Activated naive CD4-positive, alpha-beta T cell treated with anti-CD3 and anti-CD28 coated beads, Interleukin-2, amount 50 U/mL, for 24 hours (primary cell): Measurements from ENCODE around the gene PTPRG.

Experiments
- H3K27ac Mint-ChIP-seq: one replicate; pipeline ENCODE4 v1.8.0; 2021; ENCODE audit warnings: mild to moderate bottlenecking, mixed read lengths
- H3K27me3 Mint-ChIP-seq: one replicate; pipeline ENCODE4 v1.8.0; 2021; ENCODE audit warnings: mixed read lengths
- H3K36me3 Mint-ChIP-seq: one replicate; pipeline ENCODE4 v1.8.0; 2021; ENCODE audit warnings: mixed read lengths
- H3K4me1 Mint-ChIP-seq: one replicate; pipeline ENCODE4 v1.8.0; 2021; ENCODE audit warnings: mixed read lengths
- H3K4me3 Mint-ChIP-seq: one replicate; pipeline ENCODE4 v1.8.0; 2021; ENCODE audit warnings: mild to moderate bottlenecking, mixed read lengths
- H3K9me3 Mint-ChIP-seq: one replicate; pipeline ENCODE4 v1.8.0; 2021; ENCODE audit warnings: mixed read lengths

Gene PTPRG

DNA sequence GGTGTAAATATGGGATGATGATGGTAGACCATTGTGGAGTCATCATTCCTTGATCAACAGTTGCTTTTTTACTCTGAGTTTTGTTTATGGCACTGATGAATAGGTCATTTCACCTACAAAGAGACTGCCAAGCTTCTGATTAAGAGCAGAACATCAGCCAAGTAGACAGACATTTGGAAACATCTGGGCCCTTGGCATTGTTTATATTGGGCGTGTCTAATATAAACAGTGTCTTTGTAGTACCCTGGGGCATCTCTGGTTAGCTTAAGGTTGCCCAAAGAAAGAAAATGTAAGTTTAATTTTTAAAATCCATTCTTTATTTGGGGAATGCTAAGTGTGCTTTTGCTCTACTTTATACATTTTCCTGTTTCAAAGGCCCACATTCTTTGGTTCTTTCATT, 435.0 kb downstream of the PTPRG start:
- H3K4me1 Mint-ChIP-seq: no peaks in the 10 kb centered on the region
- no peaks in the 10 kb centered on the region for H3K9me3 Mint-ChIP-seq
- no peak overlapping the region for H3K4me3 Mint-ChIP-seq
- H3K36me3 Mint-ChIP-seq: no peaks in the 10 kb centered on the region
- no peak overlapping the region for H3K27ac Mint-ChIP-seq
- peaks cover 3% of the 10 kb centered on the region for H3K27me3 Mint-ChIP-seq

DNA sequence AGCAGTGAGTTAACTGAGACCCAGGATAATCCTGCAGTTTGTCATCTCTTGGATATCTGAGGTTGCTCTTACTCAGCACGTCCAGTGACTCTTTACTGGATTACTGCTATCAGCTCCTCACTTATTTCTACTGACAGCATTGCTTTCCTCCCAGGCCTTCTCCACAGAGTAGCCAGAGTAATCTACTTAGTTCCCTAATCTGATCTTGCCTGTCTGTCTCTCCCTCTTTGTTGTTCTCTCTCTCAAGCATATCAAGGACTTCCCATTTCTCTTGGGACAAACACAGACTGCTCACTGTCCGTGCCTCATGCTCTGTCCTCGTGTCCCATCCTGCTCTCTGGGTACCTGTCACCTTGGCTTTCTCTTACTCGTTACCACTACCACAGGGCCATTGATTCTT, 435.7 kb downstream of the PTPRG start:
- H3K36me3 Mint-ChIP-seq: no peaks in the 10 kb centered on the region
- H3K4me3 Mint-ChIP-seq: no peak overlapping the region
- peaks cover 3% of the 10 kb centered on the region for H3K27me3 Mint-ChIP-seq
- H3K27ac Mint-ChIP-seq: no peak overlapping the region
- H3K9me3 Mint-ChIP-seq: no peaks in the 10 kb centered on the region
- no peaks in the 10 kb centered on the region for H3K4me1 Mint-ChIP-seq

DNA sequence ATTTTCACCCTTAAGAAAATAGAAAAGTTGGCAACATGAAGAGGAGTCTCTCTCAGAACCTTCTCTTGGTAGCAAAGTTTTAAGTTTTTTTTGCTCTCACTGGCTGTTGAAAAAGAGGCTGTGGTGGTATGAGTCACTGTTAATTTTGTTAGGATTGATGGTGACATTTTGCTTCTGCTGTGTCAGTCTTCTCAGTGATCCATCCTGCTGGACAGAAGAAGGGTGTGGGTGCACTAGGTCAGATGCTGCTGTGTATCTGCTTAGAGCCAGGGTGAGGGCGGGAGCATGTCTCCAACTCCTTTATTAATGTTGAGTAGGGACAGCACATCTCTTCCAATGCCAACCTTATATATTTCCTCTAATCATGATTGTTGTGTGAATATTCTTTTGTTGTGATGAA, 442.5 kb downstream of the PTPRG start:
- no peaks in the 10 kb centered on the region for H3K36me3 Mint-ChIP-seq
- no peak overlapping the region for H3K4me3 Mint-ChIP-seq
- no peak overlapping the region for H3K27ac Mint-ChIP-seq
- H3K27me3 Mint-ChIP-seq: no peaks in the 10 kb centered on the region
- no peaks in the 10 kb centered on the region for H3K4me1 Mint-ChIP-seq
- H3K9me3 Mint-ChIP-seq: no peaks in the 10 kb centered on the region

DNA sequence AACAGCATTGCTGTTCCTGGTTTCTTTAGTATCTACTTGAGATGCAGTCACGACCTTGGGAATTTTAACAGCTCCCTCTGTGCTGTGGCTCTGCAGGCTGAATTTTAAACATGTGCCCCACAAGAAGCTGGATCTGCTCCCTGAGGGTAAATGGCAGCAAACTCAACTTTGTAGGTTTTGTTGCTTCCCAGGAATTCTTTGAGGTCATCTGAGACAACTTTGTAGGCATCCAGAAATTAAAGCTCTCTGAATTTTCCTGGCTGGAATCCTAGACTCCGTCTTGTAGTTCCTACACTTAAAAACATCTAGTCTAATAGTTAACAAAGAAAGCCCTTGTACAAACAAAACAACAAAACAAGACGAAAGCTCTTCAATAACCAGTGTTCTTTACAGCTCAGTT, 445.7 kb downstream of the PTPRG start:
- no peak overlapping the region for H3K4me3 Mint-ChIP-seq
- no peaks in the 10 kb centered on the region for H3K27me3 Mint-ChIP-seq
- no peaks in the 10 kb centered on the region for H3K36me3 Mint-ChIP-seq
- H3K9me3 Mint-ChIP-seq: no peaks in the 10 kb centered on the region
- H3K4me1 Mint-ChIP-seq: no peaks in the 10 kb centered on the region
- no peak overlapping the region for H3K27ac Mint-ChIP-seq

DNA sequence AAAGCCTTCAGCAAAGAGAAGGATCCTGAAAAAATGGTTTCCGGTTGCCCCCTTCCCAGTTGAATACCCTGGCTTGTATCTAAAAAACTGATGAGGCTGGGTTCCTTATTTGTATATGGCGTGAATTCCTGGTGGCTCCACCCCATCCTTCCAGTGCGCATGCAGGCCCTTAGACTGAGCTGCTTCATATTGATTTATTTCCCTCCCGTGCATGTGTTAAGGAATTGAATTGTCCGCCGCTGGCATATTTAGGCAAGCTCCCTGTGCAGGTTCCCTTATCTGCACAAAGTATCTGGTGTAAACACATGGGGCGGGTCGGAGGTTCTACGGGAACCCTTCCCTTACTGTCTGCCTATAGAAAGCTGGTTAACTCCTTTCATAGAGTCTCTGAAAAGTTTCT, 449.6 kb downstream of the PTPRG start:
- Mint-ChIP-seq H3K36me3 (no peaks in the 10 kb centered on the region), H3K27me3 (peaks cover 2% of the 10 kb centered on the region), H3K4me3 (no peak overlapping the region), H3K9me3 (no peaks in the 10 kb centered on the region), H3K4me1 (no peaks in the 10 kb centered on the region), H3K27ac (no peak overlapping the region)

DNA sequence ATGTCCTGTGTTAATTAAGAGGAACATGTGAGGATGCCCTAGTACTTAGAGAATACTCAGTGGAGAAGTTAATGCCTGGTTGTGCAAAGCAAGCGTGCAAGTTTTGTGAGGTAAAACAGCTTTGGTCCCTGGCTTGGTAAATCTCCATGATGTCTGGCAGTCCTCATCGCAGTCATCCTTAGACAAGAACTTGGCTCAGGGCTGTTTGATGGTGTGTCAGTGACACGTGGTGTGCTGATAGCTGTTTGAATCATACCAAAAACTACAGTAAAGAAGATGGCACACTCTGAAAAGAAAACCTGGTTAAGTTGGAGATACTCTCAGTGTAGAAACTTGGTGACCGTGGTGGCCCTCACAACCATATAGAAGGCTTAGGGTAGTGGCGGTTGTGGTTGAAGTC, 450.3 kb downstream of the PTPRG start:
- Mint-ChIP-seq H3K4me3 (no peak overlapping the region), H3K27ac (no peak overlapping the region), H3K9me3 (no peaks in the 10 kb centered on the region), H3K4me1 (no peaks in the 10 kb centered on the region), H3K27me3 (peaks cover 2% of the 10 kb centered on the region), H3K36me3 (no peaks in the 10 kb centered on the region)

DNA sequence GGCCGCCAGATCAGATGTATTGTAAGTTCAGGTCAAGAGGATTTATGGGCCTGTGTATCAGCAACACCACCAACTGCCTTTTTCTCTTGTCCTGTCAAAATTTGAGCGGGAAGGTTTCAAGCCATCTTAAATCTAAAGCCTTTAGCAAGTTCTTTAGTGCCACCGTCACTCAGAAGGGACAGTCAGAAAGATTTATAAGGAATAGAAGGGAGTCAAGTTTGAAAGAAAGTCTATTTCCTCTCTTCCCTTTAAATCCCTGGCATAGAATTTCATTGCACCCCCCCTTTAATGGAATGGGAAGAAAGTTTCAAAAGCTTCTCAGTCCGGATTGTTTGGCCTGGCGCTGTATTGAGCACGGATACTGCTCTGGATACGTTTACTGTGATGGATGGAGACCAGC, 452.6 kb downstream of the PTPRG start:
- H3K27ac Mint-ChIP-seq: no peak overlapping the region
- no peak overlapping the region for H3K4me3 Mint-ChIP-seq
- no peaks in the 10 kb centered on the region for H3K36me3 Mint-ChIP-seq
- H3K4me1 Mint-ChIP-seq: no peaks in the 10 kb centered on the region
- H3K27me3 Mint-ChIP-seq: peaks cover 2% of the 10 kb centered on the region
- no peaks in the 10 kb centered on the region for H3K9me3 Mint-ChIP-seq

DNA sequence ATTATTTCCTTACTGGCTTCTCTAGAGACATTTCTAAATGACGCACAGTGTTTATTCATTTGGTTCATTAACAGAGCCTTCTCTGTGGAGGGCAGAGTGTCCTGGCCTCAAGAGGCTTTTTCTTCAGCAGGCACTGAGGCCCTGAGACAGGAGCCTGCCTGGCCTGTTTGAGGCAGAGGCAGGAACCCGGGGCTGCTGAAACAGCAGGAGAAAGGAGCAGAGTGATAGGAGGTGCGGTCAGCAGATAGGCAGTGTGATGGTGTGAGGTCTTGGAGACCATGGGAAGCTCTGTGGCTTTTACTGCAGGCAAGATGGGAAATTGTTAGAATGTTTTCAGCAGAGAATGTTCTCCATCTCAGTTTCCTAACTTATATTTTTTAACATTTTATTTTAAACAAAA, 453.7 kb downstream of the PTPRG start:
- Mint-ChIP-seq H3K4me1 (no peaks in the 10 kb centered on the region), H3K36me3 (no peaks in the 10 kb centered on the region), H3K27me3 (peaks cover 2% of the 10 kb centered on the region), H3K4me3 (no peak overlapping the region), H3K27ac (no peak overlapping the region), H3K9me3 (peaks cover 5% of the 10 kb centered on the region)

DNA sequence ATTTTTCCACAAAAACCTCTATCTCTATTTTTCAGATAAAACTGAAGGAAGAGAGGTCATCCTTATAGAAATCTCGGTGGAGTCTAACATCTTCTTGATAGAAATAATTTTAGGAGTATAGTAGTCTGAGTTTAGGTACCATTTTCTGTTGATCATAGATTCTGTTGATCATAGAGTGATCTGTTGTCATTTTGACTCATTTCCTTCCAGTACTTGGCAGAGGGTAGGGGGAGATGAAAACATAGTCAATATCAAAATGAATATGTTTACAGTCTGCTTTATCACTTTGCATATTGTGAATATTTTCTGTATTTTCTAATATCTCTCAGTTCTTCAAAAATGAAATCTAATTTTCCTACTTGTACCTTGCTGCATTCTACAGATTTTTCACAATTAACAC, 458.5 kb downstream of the PTPRG start:
- Mint-ChIP-seq H3K4me3 (no peak overlapping the region), H3K36me3 (no peaks in the 10 kb centered on the region), H3K27me3 (peaks cover 3% of the 10 kb centered on the region), H3K27ac (no peak overlapping the region), H3K4me1 (no peaks in the 10 kb centered on the region), H3K9me3 (peaks cover 5% of the 10 kb centered on the region)

DNA sequence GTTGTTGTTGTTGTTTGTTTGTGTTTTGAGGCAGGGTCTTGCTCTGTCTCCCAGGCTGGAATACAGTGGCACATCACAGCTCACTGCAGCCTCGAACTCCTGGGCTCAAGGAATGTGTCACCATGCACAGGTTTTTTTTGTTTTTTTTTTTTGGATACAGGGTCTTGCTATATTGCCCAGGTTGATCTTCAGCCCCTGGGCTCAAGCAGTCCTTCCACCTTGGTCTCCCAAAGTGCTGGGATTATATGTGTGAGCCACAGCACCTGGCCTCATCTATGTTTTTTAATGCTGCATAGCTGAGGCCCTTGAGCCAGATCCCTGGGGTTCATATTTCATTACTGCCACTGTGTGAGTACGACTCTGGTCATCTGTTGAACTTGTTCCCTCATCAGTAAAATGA, 459.3 kb downstream of the PTPRG start:
- H3K27me3 Mint-ChIP-seq: peaks cover 2% of the 10 kb centered on the region
- H3K9me3 Mint-ChIP-seq: peaks cover 5% of the 10 kb centered on the region
- H3K4me1 Mint-ChIP-seq: no peaks in the 10 kb centered on the region
- no peak overlapping the region for H3K27ac Mint-ChIP-seq
- H3K4me3 Mint-ChIP-seq: no peak overlapping the region
- no peaks in the 10 kb centered on the region for H3K36me3 Mint-ChIP-seq

DNA sequence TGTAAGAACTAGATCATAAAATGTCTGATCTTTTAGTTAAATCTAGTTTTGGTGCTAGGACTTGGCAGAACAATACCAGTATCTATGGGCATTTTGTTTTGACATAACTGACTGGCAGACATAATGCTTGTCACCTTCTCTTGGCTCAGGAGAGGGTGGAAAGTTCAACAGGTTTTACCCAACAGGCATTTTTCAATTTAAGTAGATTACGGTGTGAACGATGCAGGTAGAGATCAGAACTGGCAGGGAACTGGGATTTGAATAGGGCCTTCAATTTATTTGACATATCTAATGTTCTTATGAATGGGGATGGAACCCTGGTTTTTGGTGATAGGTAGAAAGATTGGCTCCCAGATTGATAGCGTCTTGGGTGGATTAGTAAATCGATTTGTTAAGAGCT, 460.9 kb downstream of the PTPRG start:
- Mint-ChIP-seq H3K27me3 (peaks cover 2% of the 10 kb centered on the region), H3K4me3 (no peak overlapping the region), H3K36me3 (no peaks in the 10 kb centered on the region), H3K27ac (no peak overlapping the region), H3K4me1 (no peaks in the 10 kb centered on the region), H3K9me3 (peaks cover 5% of the 10 kb centered on the region)

DNA sequence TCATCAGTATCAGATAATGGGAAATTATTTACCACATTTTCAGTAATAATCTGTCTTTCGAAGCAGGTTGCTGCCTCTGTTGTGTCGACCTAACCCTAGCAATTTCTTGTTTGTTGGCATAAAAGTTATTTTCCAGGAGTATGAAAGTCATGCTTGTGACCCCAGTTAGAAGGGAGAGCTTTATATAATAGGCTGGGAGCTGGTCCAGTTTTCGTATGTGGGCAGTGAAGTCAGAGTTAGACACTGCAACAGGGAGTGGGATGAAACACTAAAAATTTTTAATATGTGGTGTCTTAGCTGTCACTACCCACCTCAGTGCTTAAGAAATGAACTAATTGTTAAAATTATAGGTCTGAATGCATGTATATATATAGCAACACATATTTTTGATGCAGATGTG, 463.5 kb downstream of the PTPRG start:
- Mint-ChIP-seq H3K9me3 (peaks cover 2% of the 10 kb centered on the region), H3K36me3 (no peaks in the 10 kb centered on the region), H3K27ac (no peak overlapping the region), H3K4me1 (no peaks in the 10 kb centered on the region), H3K4me3 (no peak overlapping the region), H3K27me3 (peaks cover 2% of the 10 kb centered on the region)

DNA sequence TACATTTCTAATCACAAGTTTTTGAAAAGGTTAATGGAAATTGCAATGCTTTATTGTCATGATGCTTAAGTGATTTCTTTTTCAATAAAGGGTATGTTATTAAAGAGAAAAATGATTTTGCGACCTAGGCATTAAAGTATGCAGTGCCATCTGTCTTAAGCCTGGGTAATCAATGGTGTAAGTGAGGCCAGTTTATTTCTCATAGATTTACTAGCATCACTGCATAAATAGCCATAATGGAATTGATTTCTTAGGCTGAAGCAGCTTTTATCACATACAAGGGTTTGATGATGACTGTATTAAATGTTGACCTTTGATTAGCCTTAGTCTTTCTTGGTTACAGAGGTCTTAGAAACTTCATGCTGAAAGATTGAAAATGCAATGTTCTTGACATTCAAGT, 464.5 kb downstream of the PTPRG start:
- H3K4me3 Mint-ChIP-seq: no peak overlapping the region
- H3K27ac Mint-ChIP-seq: no peak overlapping the region
- H3K27me3 Mint-ChIP-seq: peaks cover 2% of the 10 kb centered on the region
- no peaks in the 10 kb centered on the region for H3K9me3 Mint-ChIP-seq
- no peaks in the 10 kb centered on the region for H3K36me3 Mint-ChIP-seq
- no peaks in the 10 kb centered on the region for H3K4me1 Mint-ChIP-seq

DNA sequence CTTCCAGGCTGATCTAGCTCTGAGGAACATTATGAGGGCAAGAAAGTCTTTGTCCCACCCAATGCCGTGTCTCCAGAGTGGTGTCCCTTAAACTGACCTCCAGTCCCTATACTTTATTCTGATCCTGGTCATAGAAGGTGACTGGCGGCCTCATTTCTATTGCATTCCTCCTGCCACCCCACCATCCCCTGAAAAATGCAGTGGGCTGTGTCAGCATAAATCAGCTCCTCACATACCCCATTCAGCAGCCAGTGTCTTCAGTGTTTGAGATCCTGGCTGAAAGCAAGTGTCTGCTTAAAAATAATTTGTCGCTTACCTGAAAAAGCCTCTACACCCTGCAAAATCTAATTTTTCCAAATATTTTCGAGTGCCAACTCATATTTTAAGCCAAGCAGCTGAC, 465.9 kb downstream of the PTPRG start:
- Mint-ChIP-seq H3K27ac (no peak overlapping the region), H3K4me1 (no peaks in the 10 kb centered on the region), H3K4me3 (no peak overlapping the region), H3K36me3 (no peaks in the 10 kb centered on the region), H3K27me3 (no peaks in the 10 kb centered on the region), H3K9me3 (no peaks in the 10 kb centered on the region)

DNA sequence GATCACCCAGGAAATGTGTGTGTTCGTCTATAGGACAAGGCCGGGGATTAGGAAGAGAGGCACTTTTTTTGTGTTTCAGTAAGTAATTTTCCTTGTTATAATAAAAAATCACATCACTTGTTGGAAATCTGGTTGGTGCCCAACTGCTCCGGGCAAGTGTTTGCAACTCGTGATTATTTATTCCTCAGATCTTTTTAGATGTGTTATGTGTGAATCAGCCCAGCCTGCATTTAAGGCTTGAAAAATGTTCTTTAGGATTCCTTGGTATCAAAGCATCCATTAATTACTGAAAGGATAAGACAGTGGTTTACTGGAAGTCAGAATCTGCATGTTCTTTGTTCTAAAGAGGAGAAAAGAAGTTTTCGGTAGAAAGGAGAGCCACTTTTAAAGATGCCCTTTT, 466.4 kb downstream of the PTPRG start:
- Mint-ChIP-seq H3K4me3 (no peak overlapping the region), H3K27me3 (no peaks in the 10 kb centered on the region), H3K36me3 (no peaks in the 10 kb centered on the region), H3K27ac (no peak overlapping the region), H3K9me3 (no peaks in the 10 kb centered on the region), H3K4me1 (no peaks in the 10 kb centered on the region)

DNA sequence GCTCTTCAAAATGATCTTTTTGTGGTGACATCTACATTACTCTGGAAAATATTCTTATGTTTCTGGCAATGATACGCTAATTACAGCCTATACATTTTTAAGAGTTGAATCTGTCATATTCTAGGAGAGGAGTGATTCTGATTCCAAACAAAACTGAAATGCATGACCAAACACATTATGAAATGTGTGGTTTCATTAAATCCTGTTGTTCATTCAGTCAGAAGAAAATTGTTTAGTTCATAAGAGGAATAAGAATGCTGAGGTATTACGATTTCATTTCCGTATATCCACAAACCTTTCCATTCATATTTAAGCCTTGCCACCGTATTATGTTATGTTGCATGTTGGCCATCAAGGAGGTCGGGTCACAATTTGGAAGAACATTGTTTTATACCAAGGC, 466.9 kb downstream of the PTPRG start:
- Mint-ChIP-seq H3K9me3 (no peaks in the 10 kb centered on the region), H3K4me3 (no peak overlapping the region), H3K4me1 (no peaks in the 10 kb centered on the region), H3K27me3 (no peaks in the 10 kb centered on the region), H3K27ac (no peak overlapping the region), H3K36me3 (no peaks in the 10 kb centered on the region)

DNA sequence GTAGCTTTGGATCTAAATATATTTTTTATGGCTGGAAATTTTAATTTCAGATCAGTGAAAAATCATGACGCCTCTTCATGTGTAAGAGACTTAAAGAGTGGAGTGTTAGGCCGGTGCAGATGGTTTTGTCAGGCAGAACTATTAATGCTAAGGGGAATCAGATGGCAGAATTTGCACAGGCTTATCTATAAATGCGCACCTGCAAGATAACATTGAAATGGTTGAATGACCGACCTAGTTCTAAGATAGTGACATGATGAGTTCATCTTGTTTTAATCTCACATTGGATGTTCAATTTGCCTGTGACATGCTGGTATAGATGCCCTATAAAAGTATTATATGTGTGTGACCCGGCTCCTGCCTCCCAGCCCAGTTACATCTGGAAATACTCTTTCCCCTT, 471.4 kb downstream of the PTPRG start:
- Mint-ChIP-seq H3K4me1 (no peaks in the 10 kb centered on the region), H3K27me3 (peaks cover 1% of the 10 kb centered on the region), H3K27ac (no peak overlapping the region), H3K36me3 (no peaks in the 10 kb centered on the region), H3K9me3 (no peaks in the 10 kb centered on the region), H3K4me3 (no peak overlapping the region)
